Mesendoderm (in vitro differentiated cells): ENCODE data around the gene FUCA1.
A peak's percentile ranks its signal among the peaks of the same experiment; 100 is the strongest.

ENCODE experiments used
- DNase-seq: peaks from one replicate; pipeline ENCODE4 v3.0.0; 2013
- H2AK5ac ChIP-seq: 2 replicates; pipeline ENCODE4 v1.6.1; 2013; ENCODE audit warnings: low read length, inconsistent platforms
- H2BK120ac ChIP-seq: 2 replicates; pipeline ENCODE4 v1.6.1; 2013; ENCODE audit warnings: low read depth, mild to moderate bottlenecking, low read length, moderate library complexity, mixed read lengths
- H2BK15ac ChIP-seq: replicated peaks from 2 replicates; pipeline ENCODE4 v1.6.1; 2013; ENCODE audit warnings: low read depth, mild to moderate bottlenecking, moderate library complexity
- H2BK5ac ChIP-seq: 2 replicates; pipeline ENCODE4 v1.6.1; 2013; ENCODE audit warnings: low read length, inconsistent platforms
- H3K18ac ChIP-seq: 2 replicates; pipeline ENCODE4 v1.6.1; 2013; ENCODE audit warnings: mild to moderate bottlenecking, low read length, mixed read lengths
- H3K23ac ChIP-seq: one replicate; pipeline ENCODE4 v1.6.1; 2013; ENCODE audit warnings: low read length
- H3K27ac ChIP-seq: 2 replicates; pipeline ENCODE4 v1.5.1; 2013; ENCODE audit warnings: low read depth, mild to moderate bottlenecking, inconsistent platforms, low read length, moderate library complexity
- H3K27me3 ChIP-seq: 2 replicates; pipeline ENCODE4 v1.6.1; 2013; ENCODE audit warnings: low read length, control low read depth, mild to moderate bottlenecking, inconsistent platforms; ENCODE audit not compliant: insufficient read depth, poor library complexity
- H3K36me3 ChIP-seq: 2 replicates; pipeline ENCODE4 v1.6.1; 2013; ENCODE audit warnings: low read length, inconsistent platforms; ENCODE audit not compliant: control insufficient read depth, insufficient read depth
- H3K4ac ChIP-seq: one replicate; pipeline ENCODE4 v1.6.1; 2013; ENCODE audit warnings: low read depth, mild to moderate bottlenecking, low read length, moderate library complexity
- H3K4me1 ChIP-seq: 2 replicates; pipeline ENCODE4 v1.6.1; 2013; ENCODE audit warnings: low read depth, low read length, inconsistent platforms; ENCODE audit not compliant: control insufficient read depth
- H3K4me2 ChIP-seq: 2 replicates; pipeline ENCODE4 v1.6.1; 2013; ENCODE audit warnings: low read length
- H3K4me3 ChIP-seq: 2 replicates; pipeline ENCODE4 v1.5.1; 2013; ENCODE audit warnings: mild to moderate bottlenecking, low read length
- H3K56ac ChIP-seq: one replicate; pipeline ENCODE4 v1.6.1; 2013; ENCODE audit warnings: low read length
- H3K79me1 ChIP-seq: 2 replicates; pipeline ENCODE4 v1.6.1; 2013; ENCODE audit warnings: low read length, inconsistent platforms
- H3K79me2 ChIP-seq: 2 replicates; pipeline ENCODE4 v1.6.1; 2013; ENCODE audit warnings: mild to moderate bottlenecking, low read length; ENCODE audit not compliant: control insufficient read depth, insufficient read depth
- H3K9ac ChIP-seq: 2 replicates; pipeline ENCODE4 v1.6.1; 2013; ENCODE audit warnings: low read length, inconsistent platforms
- H4K5ac ChIP-seq: one replicate; pipeline ENCODE4 v1.6.1; 2013; ENCODE audit warnings: low read length
- H4K8ac ChIP-seq: one replicate; pipeline ENCODE4 v1.6.1; 2013; ENCODE audit warnings: low read depth, mild to moderate bottlenecking, control low read depth, low read length, moderate library complexity
- WGBS: extraction: QIAGEN DNeasy Blood & Tissue Kit; methylation state at CpG from one replicate; pipeline ENCODE4 v1.1.7; 2013; ENCODE audit warnings: low lambda C conversion rate, missing lambda C conversion rate; ENCODE audit not compliant: insufficient coverage; ENCODE audit errors: extremely low coverage; 5-methylcytosine and 5-hydroxymethylcytosine counted together

The FUCA1 gene

DNA sequence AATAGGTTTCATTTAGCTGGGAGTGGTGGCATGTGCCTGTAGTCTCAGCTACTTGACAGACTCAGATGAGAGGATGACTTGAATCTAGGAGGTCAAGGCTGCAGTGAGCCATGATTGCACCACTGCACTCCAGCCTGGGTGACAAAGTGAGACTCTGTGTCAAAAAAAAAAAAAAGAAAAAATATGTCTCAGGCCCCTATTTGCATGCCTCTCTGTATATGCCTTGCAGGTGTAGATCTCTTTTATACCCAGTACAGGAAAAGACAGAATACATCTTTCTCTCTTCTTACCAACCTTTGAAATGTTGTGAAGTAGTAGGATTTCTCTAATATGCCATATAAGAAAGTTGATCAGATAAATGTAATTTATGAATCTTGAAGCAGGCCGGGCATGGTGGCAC lies 38.6 kb upstream of the FUCA1 start:
- WGBS, result no CpG with 5 or more reads among the region's 1 CpG

DNA sequence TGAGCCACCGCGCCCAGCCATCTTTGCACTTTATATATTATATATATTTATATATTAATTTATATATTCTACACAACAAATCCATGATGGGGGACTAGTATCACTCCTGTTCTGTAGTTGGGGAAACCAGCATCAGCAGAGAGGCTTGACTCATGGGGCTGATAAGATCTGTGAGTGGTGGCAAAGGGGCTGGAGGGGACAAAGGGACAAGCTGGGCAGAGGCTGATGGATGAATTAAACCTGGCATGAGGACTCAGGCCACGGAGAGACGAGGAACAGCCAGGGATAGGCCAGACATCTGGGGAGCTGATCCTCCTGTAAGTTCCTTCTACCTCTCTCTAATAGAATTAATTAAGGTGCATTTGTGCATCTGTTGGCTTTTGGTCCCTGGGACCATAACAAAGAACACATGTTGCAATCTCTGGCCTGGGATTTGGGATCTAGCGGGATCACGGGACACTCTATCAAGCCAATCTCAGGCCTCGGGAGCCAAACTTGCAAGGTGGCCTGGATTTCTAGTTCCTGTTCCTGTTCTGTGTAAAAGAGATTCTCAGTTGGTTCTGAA lies 37.5 kb upstream of the FUCA1 start:
- Histone ChIP-seq H4K5ac (no peak overlapping the region), H2BK5ac (no peak overlapping the region), H4K8ac (no peak overlapping the region), H3K56ac (no peak overlapping the region), H2BK15ac (no peak overlapping the region), H3K4me3 (no peak overlapping the region), H3K9ac (no peak overlapping the region), H3K4ac (no peak overlapping the region), H3K79me1 (no peaks in the 10 kb centered on the region), H2BK120ac (no peak overlapping the region), H3K23ac (no peak overlapping the region), H3K27me3 (peaks cover 14% of the 10 kb centered on the region), H3K36me3 (no peaks in the 10 kb centered on the region), H3K4me1 (peaks cover 2% of the 10 kb centered on the region), H3K4me2 (no peak overlapping the region), H2AK5ac (no peak overlapping the region), H3K79me2 (no peaks in the 10 kb centered on the region), H3K27ac (no peak overlapping the region), H3K18ac (no peak overlapping the region)
- no peak for DNase-seq
- WGBS, result no CpG with 5 or more reads among the region's 7 CpGs

More for the DNA sequence above, 38.6 kb upstream of the FUCA1 start:
- Histone ChIP-seq H3K79me1 (no peaks in the 10 kb centered on the region), H3K4me2 (no peak overlapping the region), H2BK5ac (no peak overlapping the region), H3K23ac (no peak overlapping the region), H4K8ac (no peak overlapping the region), H2BK15ac (no peak overlapping the region), H4K5ac (no peak overlapping the region), H3K36me3 (no peaks in the 10 kb centered on the region), H2BK120ac (no peak overlapping the region), H3K9ac (no peak overlapping the region), H3K27me3 (peaks cover 14% of the 10 kb centered on the region), H3K4ac (no peak overlapping the region), H3K18ac (no peak overlapping the region), H3K4me3 (no peak overlapping the region), H3K79me2 (no peaks in the 10 kb centered on the region), H3K27ac (no peak overlapping the region), H3K56ac (no peak overlapping the region), H2AK5ac (no peak overlapping the region), H3K4me1 (peaks cover 2% of the 10 kb centered on the region)
- DNase-seq, result no peak

DNA sequence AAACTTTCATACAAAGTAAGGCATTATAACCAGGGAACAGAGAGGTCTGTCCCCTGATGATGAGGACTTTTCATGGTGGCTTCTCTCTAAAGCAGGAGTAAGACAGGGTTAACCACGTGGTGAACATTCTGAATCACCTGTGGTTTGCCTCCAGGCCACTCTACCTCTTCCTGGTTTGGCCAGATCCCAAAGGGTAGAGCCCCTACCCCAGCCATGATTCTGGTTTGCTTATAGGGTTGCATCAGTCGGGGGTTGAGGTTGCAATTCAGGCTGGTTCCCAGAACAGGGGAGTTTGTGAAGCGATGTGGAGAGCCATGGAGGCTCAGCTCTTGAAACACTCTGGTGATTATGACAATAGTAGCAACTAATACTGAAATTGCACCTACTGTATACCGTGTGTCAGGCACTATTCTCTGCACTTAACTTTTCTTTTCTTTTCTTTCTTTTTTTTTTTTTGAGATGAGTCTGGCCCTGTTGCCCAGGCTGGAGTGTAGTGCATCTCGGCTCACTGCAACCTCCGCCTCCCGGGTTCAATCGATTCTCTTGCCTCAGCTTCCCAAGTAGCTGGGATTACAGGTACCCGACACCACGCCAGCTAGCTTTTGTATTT lies 36.8 kb upstream of the FUCA1 start:
- H3K4ac ChIP-seq, result no peak overlapping the region
- H3K36me3 ChIP-seq, result no peaks in the 10 kb centered on the region
- H4K8ac ChIP-seq, result no peak overlapping the region
- H4K5ac ChIP-seq, result no peak overlapping the region
- H3K79me2 ChIP-seq, result no peaks in the 10 kb centered on the region
- no peak overlapping the region for H3K9ac ChIP-seq
- DNase-seq, result peak; percentile 40
- peaks cover 14% of the 10 kb centered on the region for H3K27me3 ChIP-seq
- no peak overlapping the region for H3K56ac ChIP-seq
- no peak overlapping the region for H2BK15ac ChIP-seq
- H2BK5ac ChIP-seq, result no peak overlapping the region
- no peak overlapping the region for H3K23ac ChIP-seq
- H3K4me3 ChIP-seq, result no peak overlapping the region
- no peak overlapping the region for H2BK120ac ChIP-seq
- H3K27ac ChIP-seq, result no peak overlapping the region
- no peaks in the 10 kb centered on the region for H3K79me1 ChIP-seq
- WGBS, result no CpG with 5 or more reads among the region's 10 CpGs
- H3K18ac ChIP-seq, result no peak overlapping the region
- H3K4me2 ChIP-seq, result no peak overlapping the region
- H3K4me1 ChIP-seq, result peaks cover 2% of the 10 kb centered on the region
- no peak overlapping the region for H2AK5ac ChIP-seq

DNA sequence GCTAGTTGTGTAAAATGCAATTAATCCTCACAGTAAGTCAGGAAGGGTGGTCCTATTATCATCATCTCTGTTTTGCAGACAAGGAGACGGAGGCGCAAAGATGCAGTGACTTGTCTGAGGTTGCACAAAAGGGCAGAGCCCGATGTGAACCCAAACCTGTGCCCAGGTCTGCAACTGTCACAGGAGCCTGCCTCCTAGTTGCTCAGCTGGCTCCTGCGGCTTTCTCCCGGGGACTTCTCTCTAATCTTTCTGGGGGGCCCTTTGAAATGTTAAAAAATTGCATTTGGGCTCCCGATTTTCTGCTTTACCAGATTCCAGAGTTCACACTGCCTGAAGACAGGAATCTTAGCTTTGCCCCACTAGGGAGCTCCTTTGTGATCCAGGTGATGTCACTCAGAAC lies 35.7 kb upstream of the FUCA1 start:
- no peak overlapping the region for H3K23ac ChIP-seq
- no CpG with 5 or more reads among the region's 6 CpGs for WGBS
- H3K4me1 ChIP-seq, result peaks cover 2% of the 10 kb centered on the region
- H4K5ac ChIP-seq, result no peak overlapping the region
- H3K18ac ChIP-seq, result no peak overlapping the region
- no peak overlapping the region for H2BK5ac ChIP-seq
- H2BK15ac ChIP-seq, result no peak overlapping the region
- H3K27ac ChIP-seq, result no peak overlapping the region
- no peak overlapping the region for H2AK5ac ChIP-seq
- H3K27me3 ChIP-seq, result peaks cover 14% of the 10 kb centered on the region
- no peak overlapping the region for H3K4ac ChIP-seq
- no peak overlapping the region for H3K9ac ChIP-seq
- no peak overlapping the region for H3K4me2 ChIP-seq
- H3K79me1 ChIP-seq, result no peaks in the 10 kb centered on the region
- no peaks in the 10 kb centered on the region for H3K36me3 ChIP-seq
- H3K79me2 ChIP-seq, result no peaks in the 10 kb centered on the region
- no peak overlapping the region for H3K56ac ChIP-seq
- H3K4me3 ChIP-seq, result no peak overlapping the region
- no peak overlapping the region for H2BK120ac ChIP-seq
- no peak for DNase-seq
- H4K8ac ChIP-seq, result no peak overlapping the region

DNA sequence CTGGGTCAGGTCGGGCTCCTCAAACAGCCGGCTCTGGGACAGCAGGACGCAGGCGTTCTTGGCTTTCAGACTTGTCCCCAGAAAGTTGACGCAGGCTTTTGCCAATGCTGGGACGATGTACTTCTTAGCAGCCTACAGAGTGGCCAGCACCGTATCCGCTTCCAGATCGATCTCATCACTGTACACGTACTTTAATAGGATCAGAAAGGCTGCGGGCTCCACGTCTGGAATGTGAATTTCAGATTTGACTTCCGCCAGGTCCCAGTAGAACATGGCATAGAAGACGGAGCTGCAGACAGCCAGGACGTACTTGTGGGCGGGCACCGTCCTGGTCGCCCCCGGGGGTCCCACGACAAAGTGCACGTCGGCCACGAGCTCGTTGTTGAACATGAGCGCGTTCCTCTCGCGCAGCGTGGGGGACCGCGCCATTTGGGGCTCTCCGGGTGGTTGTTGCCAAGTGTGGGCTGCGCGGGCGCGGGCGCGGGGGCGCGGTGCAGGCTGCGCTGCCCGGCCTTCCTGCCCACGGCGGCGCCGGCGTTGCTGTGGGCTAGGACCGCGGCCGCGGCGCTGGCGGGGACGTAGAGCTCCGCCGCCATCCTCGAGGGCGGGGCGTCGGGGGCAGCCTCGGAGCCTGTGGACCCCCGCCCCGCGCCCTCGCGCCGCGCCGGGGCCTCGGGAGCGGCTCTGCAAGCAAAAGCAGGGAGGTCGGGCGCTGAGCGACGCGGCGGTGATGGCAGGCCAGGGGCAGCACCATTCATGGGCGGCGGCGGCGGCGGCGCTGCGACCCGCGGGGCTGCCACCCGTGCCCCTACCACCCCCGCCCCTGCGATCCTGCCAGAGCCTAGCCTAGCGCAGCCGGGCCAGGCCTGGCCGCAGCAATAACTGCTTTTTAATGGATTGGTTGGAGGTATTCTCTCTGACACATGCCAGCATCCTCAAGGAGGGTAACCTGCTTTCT lies 34.5 kb upstream of the FUCA1 start:
- no CpG with 5 or more reads among the region's 92 CpGs for WGBS

More for the DNA sequence above, 34.5 kb upstream of the FUCA1 start:
- no peak overlapping the region for H3K4me3 ChIP-seq
- no peak overlapping the region for H2AK5ac ChIP-seq
- H3K23ac ChIP-seq, result no peak overlapping the region
- no peaks in the 10 kb centered on the region for H3K79me1 ChIP-seq
- no peak overlapping the region for H3K4ac ChIP-seq
- DNase-seq, result no peak
- no peak overlapping the region for H2BK120ac ChIP-seq
- peak overlapping the region; percentile 34 for H3K56ac ChIP-seq
- no peaks in the 10 kb centered on the region for H3K79me2 ChIP-seq
- H3K4me2 ChIP-seq, result peak overlapping the region; percentile 46
- H3K27me3 ChIP-seq, result peaks cover 14% of the 10 kb centered on the region
- H3K27ac ChIP-seq, result no peak overlapping the region
- no peaks in the 10 kb centered on the region for H3K36me3 ChIP-seq
- H3K4me1 ChIP-seq, result peaks cover 2% of the 10 kb centered on the region
- H3K9ac ChIP-seq, result no peak overlapping the region
- H2BK15ac ChIP-seq, result no peak overlapping the region
- no peak overlapping the region for H2BK5ac ChIP-seq
- H4K5ac ChIP-seq, result no peak overlapping the region
- H4K8ac ChIP-seq, result no peak overlapping the region
- H3K18ac ChIP-seq, result no peak overlapping the region
